ENCODE data around the gene RNF123. TPM values are rescaled to one million over a fixed set of nuclear protein-coding genes. Genes with fewer than 3 reads are reported as not detected.

Gene RNF123
- total and polyA plus RNA-seq, 2 experiments from 2014 or later = 14.6 to 32.5 TPM

DNA sequence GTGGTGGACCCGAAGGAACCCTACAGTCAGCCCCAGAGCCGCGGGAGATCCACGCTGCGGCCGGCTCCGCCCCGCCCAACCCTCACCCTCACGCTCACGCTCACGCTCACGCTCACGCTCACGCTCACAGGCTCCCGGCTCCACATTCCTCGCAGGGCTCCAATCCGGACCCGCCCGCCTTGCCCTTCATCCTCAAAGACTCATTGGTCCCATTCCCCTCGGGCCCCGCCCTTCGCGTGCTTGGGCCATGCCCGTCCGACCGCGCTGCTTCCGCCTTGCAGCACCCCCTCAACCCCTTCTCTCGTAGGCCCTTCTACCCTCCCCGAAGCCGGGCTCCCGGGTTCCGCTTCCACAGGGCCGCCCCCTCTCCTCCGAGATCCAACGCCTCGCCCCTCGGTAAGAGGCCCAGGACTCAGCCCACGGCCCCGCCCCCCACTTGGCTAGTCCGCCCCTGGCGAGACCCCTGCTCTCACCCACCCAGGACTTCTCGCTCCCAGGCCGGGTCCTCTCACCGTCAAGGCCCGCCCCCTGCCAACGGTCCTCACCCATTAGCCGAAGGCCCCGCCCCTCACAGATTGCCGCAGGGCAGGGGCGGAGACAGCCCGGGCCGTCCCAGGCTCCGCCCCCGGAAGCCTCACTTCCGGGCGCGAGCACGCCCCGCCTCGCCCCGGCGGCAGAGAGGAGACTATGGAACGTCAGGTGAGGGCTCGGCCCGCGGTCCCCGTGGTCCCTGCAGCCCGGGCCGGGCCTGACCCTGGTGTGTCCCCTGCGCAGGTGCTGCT is 15.5 kb upstream of the RNF123 start, which contains the start of gene APEH (continued):
- TF ChIP-seq, protein P1, sequence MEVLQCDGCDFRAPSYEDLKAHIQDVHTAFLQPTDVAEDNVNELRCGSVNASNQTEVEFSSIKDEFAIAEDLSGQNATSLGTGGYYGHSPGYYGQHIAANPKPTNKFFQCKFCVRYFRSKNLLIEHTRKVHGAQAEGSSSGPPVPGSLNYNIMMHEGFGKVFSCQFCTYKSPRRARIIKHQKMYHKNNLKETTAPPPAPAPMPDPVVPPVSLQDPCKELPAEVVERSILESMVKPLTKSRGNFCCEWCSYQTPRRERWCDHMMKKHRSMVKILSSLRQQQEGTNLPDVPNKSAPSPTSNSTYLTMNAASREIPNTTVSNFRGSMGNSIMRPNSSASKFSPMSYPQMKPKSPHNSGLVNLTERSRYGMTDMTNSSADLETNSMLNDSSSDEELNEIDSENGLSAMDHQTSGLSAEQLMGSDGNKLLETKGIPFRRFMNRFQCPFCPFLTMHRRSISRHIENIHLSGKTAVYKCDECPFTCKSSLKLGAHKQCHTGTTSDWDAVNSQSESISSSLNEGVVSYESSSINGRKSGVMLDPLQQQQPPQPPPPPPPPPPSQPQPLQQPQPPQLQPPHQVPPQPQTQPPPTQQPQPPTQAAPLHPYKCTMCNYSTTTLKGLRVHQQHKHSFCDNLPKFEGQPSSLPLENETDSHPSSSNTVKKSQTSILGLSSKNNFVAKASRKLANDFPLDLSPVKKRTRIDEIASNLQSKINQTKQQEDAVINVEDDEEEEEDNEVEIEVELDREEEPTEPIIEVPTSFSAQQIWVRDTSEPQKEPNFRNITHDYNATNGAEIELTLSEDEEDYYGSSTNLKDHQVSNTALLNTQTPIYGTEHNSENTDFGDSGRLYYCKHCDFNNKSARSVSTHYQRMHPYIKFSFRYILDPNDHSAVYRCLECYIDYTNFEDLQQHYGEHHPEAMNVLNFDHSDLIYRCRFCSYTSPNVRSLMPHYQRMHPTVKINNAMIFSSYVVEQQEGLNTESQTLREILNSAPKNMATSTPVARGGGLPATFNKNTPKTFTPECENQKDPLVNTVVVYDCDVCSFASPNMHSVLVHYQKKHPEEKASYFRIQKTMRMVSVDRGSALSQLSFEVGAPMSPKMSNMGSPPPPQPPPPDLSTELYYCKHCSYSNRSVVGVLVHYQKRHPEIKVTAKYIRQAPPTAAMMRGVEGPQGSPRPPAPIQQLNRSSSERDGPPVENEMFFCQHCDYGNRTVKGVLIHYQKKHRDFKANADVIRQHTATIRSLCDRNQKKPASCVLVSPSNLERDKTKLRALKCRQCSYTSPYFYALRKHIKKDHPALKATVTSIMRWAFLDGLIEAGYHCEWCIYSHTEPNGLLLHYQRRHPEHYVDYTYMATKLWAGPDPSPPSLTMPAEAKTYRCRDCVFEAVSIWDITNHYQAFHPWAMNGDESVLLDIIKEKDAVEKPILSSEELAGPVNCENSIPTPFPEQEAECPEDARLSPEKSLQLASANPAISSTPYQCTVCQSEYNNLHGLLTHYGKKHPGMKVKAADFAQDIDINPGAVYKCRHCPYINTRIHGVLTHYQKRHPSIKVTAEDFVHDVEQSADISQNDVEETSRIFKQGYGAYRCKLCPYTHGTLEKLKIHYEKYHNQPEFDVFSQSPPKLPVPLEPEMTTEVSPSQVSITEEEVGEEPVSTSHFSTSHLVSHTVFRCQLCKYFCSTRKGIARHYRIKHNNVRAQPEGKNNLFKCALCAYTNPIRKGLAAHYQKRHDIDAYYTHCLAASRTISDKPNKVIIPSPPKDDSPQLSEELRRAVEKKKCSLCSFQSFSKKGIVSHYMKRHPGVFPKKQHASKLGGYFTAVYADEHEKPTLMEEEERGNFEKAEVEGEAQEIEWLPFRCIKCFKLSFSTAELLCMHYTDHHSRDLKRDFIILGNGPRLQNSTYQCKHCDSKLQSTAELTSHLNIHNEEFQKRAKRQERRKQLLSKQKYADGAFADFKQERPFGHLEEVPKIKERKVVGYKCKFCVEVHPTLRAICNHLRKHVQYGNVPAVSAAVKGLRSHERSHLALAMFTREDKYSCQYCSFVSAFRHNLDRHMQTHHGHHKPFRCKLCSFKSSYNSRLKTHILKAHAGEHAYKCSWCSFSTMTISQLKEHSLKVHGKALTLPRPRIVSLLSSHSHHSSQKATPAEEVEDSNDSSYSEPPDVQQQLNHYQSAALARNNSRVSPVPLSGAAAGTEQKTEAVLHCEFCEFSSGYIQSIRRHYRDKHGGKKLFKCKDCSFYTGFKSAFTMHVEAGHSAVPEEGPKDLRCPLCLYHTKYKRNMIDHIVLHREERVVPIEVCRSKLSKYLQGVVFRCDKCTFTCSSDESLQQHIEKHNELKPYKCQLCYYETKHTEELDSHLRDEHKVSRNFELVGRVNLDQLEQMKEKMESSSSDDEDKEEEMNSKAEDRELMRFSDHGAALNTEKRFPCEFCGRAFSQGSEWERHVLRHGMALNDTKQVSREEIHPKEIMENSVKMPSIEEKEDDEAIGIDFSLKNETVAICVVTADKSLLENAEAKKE (CRISPR knock-in tag; IDR thresholded peaks at IDR 0.05) = no peak
- TF ChIP-seq, protein P2, sequence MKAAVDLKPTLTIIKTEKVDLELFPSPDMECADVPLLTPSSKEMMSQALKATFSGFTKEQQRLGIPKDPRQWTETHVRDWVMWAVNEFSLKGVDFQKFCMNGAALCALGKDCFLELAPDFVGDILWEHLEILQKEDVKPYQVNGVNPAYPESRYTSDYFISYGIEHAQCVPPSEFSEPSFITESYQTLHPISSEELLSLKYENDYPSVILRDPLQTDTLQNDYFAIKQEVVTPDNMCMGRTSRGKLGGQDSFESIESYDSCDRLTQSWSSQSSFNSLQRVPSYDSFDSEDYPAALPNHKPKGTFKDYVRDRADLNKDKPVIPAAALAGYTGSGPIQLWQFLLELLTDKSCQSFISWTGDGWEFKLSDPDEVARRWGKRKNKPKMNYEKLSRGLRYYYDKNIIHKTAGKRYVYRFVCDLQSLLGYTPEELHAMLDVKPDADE (IDR thresholded peaks at IDR 0.05) = 0 out of 2 replicates have a peak, but pooled peaks have one; percentile 33
- TF ChIP-seq EZH2phosphoT487 (IDR thresholded peaks at IDR 0.05; ENCODE audit: unreplicated experiment) = no peak

DNA sequence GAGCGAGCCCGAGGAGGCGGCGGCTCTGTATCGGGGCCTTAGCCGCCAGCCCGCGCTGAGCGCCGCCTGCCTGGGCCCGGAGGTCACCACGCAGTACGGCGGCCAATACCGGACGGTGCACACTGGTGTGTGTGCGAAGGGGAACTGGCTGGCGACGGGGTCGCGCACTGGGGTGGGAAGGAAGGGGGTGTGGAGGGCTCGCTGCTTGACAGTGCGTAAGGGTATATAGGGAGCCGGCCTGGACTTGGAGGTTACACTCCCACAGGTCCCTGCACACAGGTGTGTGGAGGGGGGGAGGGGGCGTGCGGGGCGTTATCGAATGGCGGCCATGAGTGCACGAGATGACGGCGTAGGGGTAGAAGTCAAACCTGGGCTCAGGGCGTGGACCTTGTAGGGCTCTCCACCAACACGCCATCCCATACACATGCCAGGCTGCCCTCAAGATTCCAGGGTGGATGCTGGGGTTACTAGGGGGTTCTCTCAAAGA is 14.8 kb upstream of the RNF123 start:
- ATAC-seq (peak; percentile 24), DNase-seq (ENCODE audit: low spot score) (peak; percentile 32)
- Histone ChIP-seq H3K79me2 (replicated peaks; ENCODE audit: insufficient read depth) (peaks cover 11% of the 10 kb centered on the region), H3K4me3 (peak overlapping the region; percentile 89), H2AFZ (no peak overlapping the region), H3K4me1 (ENCODE audit: insufficient read depth) (peaks cover 15% of the 10 kb centered on the region), H4K20me1 (replicated peaks; ENCODE audit: insufficient read depth) (peaks cover 16% of the 10 kb centered on the region; the same call in 1 of the 2 replicates), H3K9me2 (ENCODE audit: insufficient read depth) (no peaks in the 10 kb centered on the region), H3K4me2 (peak overlapping the region; percentile 94), H3K36me3 (ENCODE audit: insufficient read depth) (peaks cover 9% of the 10 kb centered on the region; the same call in 1 of the 2 replicates), H3K27me3 (ENCODE audit: insufficient read depth) (no peaks in the 10 kb centered on the region), H3K27ac (ENCODE audit: low read depth) (no peak overlapping the region), H3F3A (replicated peaks; ENCODE audit: low read depth) (no peaks in the 10 kb centered on the region)
- Mint-ChIP-seq H3K27me3 (ENCODE audit: insufficient read depth, low read depth, poor library complexity) (peaks cover 11% of the 10 kb centered on the region), H3K27ac (peak overlapping the region; percentile 27; the same call in 1 of the 2 replicates), H3K36me3 (ENCODE audit: low read depth) (peaks cover 35% of the 10 kb centered on the region), H3K9me3 (no peaks in the 10 kb centered on the region), H3K4me3 (peak overlapping the region; percentile 92), H3K4me1 (peaks cover 23% of the 10 kb centered on the region)
- TF ChIP-seq JUNB (IDR thresholded peaks at IDR 0.05; ENCODE audit: unreplicated experiment) (no peak), NANOG (IDR thresholded peaks at IDR 0.05; ENCODE audit: borderline replicate concordance) (no peak), CREB1 (CRISPR knock-in tag; IDR thresholded peaks at IDR 0.05; ENCODE audit: low read depth) (no peak), ZNF331 (CRISPR knock-in tag; IDR thresholded peaks at IDR 0.05; ENCODE audit: low read depth) (no peak)
- TF ChIP-seq, protein P2 (IDR thresholded peaks at IDR 0.05) = no peak

All from GM23338 (cell line).